Liver (tissue), 3 donors: ENCODE measurements around the gene ELF2.

ENCODE experiments used
- GABPA ChIP-seq, 2 donors: IDR thresholded peaks in 1 of 2; conservative IDR thresholded peaks in 1 of 2; 2 replicates each; pipeline ENCODE4 v1.6.1; 2016; ENCODE audit warnings: antibody characterized with exemption in 2 of 2, mild to moderate bottlenecking in 1 of 2, moderate library complexity in 1 of 2
- HNF4G ChIP-seq: IDR thresholded peaks from 2 replicates; pipeline ENCODE4 v1.6.1; 2016; ENCODE audit warnings: antibody characterized with exemption
- SP1 ChIP-seq: IDR thresholded peaks from 2 replicates; pipeline ENCODE4 v1.6.1; 2018; ENCODE audit warnings: antibody characterized with exemption, mild to moderate bottlenecking
- YY1 ChIP-seq: IDR thresholded peaks from 2 replicates; pipeline ENCODE4 v1.6.1; 2016; ENCODE audit warnings: antibody characterized with exemption, mild to moderate bottlenecking
- TF ChIP-seq, protein P1 (sequence below): IDR thresholded peaks from 2 replicates; pipeline ENCODE4 v1.6.1; 2016; ENCODE audit warnings: antibody characterized with exemption
- TF ChIP-seq, protein P2 (sequence below): fragments of 150-350 bp; IDR thresholded peaks from 2 replicates; pipeline ENCODE4 v1.5.1; 2017; ENCODE audit warnings: improper control_type of control experiment, low read depth, low read length; ENCODE audit not compliant: missing input control
- TF ChIP-seq, protein P3 (sequence below): IDR thresholded peaks from 2 replicates; pipeline ENCODE4 v1.6.1; 2016; ENCODE audit warnings: antibody characterized with exemption, mild to moderate bottlenecking
- donor health status: healthy.
- donor health status: healthy.

DNA sequence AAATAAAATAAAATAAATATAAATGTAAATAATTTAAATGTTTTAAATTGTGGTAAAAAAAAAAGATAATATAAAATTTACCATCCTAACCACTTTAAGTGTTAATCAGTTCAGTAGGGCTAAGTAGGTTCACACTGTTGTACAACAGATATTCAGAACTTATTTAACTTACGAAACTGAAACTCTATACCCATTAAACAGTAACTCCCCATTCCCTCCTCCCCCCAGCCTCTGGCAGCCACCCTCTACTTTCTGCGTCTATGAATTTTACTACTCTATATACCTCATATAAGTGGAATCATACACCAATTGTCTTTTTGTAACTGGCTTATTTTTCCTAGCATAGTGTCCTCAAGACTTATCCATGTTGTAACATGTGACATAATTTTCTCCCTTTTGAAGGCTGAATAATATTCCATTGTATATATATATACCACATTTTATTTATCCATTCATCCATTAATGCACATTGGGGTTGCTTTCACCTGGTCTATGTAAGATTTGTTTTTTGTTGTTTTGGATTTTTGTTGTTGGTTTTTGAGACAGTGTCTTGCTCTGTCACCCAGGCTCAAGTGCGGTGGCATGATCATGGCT is 32.5 kb upstream of the ELF2 start:
- TF ChIP-seq YY1 (no peak), GABPA (IDR thresholded peaks at IDR 0.05 in 1 of 2, conservative IDR thresholded peaks at IDR 0.05 in 1 of 2) (no peak), SP1 (no peak), HNF4G (no peak)
- TF ChIP-seq, protein P1, sequence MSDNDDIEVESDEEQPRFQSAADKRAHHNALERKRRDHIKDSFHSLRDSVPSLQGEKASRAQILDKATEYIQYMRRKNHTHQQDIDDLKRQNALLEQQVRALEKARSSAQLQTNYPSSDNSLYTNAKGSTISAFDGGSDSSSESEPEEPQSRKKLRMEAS, result no peak
- TF ChIP-seq, protein P2, sequence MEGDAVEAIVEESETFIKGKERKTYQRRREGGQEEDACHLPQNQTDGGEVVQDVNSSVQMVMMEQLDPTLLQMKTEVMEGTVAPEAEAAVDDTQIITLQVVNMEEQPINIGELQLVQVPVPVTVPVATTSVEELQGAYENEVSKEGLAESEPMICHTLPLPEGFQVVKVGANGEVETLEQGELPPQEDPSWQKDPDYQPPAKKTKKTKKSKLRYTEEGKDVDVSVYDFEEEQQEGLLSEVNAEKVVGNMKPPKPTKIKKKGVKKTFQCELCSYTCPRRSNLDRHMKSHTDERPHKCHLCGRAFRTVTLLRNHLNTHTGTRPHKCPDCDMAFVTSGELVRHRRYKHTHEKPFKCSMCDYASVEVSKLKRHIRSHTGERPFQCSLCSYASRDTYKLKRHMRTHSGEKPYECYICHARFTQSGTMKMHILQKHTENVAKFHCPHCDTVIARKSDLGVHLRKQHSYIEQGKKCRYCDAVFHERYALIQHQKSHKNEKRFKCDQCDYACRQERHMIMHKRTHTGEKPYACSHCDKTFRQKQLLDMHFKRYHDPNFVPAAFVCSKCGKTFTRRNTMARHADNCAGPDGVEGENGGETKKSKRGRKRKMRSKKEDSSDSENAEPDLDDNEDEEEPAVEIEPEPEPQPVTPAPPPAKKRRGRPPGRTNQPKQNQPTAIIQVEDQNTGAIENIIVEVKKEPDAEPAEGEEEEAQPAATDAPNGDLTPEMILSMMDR, result no peak
- TF ChIP-seq, protein P3, sequence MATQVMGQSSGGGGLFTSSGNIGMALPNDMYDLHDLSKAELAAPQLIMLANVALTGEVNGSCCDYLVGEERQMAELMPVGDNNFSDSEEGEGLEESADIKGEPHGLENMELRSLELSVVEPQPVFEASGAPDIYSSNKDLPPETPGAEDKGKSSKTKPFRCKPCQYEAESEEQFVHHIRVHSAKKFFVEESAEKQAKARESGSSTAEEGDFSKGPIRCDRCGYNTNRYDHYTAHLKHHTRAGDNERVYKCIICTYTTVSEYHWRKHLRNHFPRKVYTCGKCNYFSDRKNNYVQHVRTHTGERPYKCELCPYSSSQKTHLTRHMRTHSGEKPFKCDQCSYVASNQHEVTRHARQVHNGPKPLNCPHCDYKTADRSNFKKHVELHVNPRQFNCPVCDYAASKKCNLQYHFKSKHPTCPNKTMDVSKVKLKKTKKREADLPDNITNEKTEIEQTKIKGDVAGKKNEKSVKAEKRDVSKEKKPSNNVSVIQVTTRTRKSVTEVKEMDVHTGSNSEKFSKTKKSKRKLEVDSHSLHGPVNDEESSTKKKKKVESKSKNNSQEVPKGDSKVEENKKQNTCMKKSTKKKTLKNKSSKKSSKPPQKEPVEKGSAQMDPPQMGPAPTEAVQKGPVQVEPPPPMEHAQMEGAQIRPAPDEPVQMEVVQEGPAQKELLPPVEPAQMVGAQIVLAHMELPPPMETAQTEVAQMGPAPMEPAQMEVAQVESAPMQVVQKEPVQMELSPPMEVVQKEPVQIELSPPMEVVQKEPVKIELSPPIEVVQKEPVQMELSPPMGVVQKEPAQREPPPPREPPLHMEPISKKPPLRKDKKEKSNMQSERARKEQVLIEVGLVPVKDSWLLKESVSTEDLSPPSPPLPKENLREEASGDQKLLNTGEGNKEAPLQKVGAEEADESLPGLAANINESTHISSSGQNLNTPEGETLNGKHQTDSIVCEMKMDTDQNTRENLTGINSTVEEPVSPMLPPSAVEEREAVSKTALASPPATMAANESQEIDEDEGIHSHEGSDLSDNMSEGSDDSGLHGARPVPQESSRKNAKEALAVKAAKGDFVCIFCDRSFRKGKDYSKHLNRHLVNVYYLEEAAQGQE, result no peak
